HCT116 (cell line): ENCODE results near the gene FGFRL1. TPM values are rescaled to one million over a fixed set of nuclear protein-coding genes. Genes with fewer than 3 reads are reported as not detected.

ENCODE experiments used
- ATAC-seq: fragments of 200-7000 bp; cut with Tn5 transposase; 2 replicates; pipeline ENCODE4 v1.9.1; 2020; ENCODE audit warnings: mild to moderate bottlenecking, moderate library complexity
- BruUV-seq: library from RNA; stranded (reverse); fragments of 400-500 nt; replicated peaks from 2 replicates; lab custom pipeline; 2021; lab: Mats Ljungman, UMichigan
- CTCF ChIA-PET: fragments of 300-600 bp; sonication (Branson Sonifier 250); formaldehyde crosslinking; loops from one replicate; lab custom pipeline; 2021; ENCODE audit warnings: antibody characterized with exemption; lab: Charles Lee
- POLR2A ChIA-PET: fragments of 300-600, 350-600 bp; sonication (Branson Sonifier 250); formaldehyde crosslinking; loops from one replicate; lab custom pipeline; 2021; ENCODE audit warnings: antibody characterized with exemption; lab: Charles Lee
- RAD21 ChIA-PET, 2 experiments: fragments of 300-600 bp; sonication (Branson Sonifier 250); formaldehyde crosslinking; loops; one replicate each; lab custom pipeline; 2023; ENCODE audit warnings: low total read pairs in 2 of 2; ENCODE audit not compliant: uncharacterized antibody in 2 of 2, unreplicated experiment in 2 of 2, low non-redundant PET in 1 of 2; lab: Charles Lee
- DNase-seq: peaks from one replicate; pipeline ENCODE4 v3.0.0-alpha.2; 2010; ENCODE audit warnings: low read depth, low spot score
- H2AFZ ChIP-seq: fragments of 200-600 bp; shearing (Covaris generic), sonication (generic); 2 replicates; pipeline ENCODE4 v1.6.1; 2017; ENCODE audit warnings: low read depth, mixed run types, mixed read lengths, antibody characterized with exemption, low read length; ENCODE audit not compliant: poor library complexity, severe bottlenecking
- H3K27ac ChIP-seq: 2 replicates; pipeline ENCODE4 v1.5.1; 2012; ENCODE audit warnings: low read depth, low read length
- H3K27me3 ChIP-seq: fragments of 200-600 bp; sonication (generic); 2 replicates; pipeline ENCODE4 v1.6.1; 2016; ENCODE audit warnings: mixed run types, low read length, mixed read lengths; ENCODE audit not compliant: insufficient read depth
- H3K36me3 ChIP-seq, 2 experiments: fragments of 200-500 bp in 1 of 2; fragments of 200-600 bp in 1 of 2; sonication (Bioruptor generic) in 1 of 2; sonication (generic) in 1 of 2; 2 replicates each; pipeline versions ENCODE4 v1.5.1 to v1.6.1; 2014 to 2016; ENCODE audit warnings: low read length in 2 of 2, inconsistent platforms in 1 of 2, mixed read lengths in 1 of 2, mixed run types in 1 of 2; ENCODE audit not compliant: insufficient read depth in 2 of 2, control insufficient read depth in 1 of 2
- H3K4me1 ChIP-seq, 2 experiments: fragments of 200-600 bp in 1 of 2; sonication (generic) in 1 of 2; 2 replicates each; pipeline versions ENCODE4 v1.5.1 to v1.6.1; 2012 to 2017; ENCODE audit warnings: low read length in 2 of 2, inconsistent platforms in 1 of 2, mild to moderate bottlenecking in 1 of 2, mixed read lengths in 1 of 2, mixed run types in 1 of 2, moderate library complexity in 1 of 2; ENCODE audit not compliant: insufficient read depth in 2 of 2, control insufficient read depth in 1 of 2
- H3K4me2 ChIP-seq: fragments of 200-600 bp; sonication (generic); 2 replicates; pipeline ENCODE4 v1.6.1; 2017; ENCODE audit warnings: mixed run types, low read length, mixed read lengths
- H3K4me3 ChIP-seq, 2 experiments: fragments of 200-600 bp in 1 of 2; sonication (generic) in 1 of 2; replicated peaks in 1 of 2; 2 replicates each; pipeline ENCODE4 v1.5.1; 2011 to 2016; ENCODE audit warnings: low read length in 2 of 2, control low read depth in 1 of 2, low read depth in 1 of 2, mild to moderate bottlenecking in 1 of 2, mixed read lengths in 1 of 2, mixed run types in 1 of 2
- H3K79me2 ChIP-seq: fragments of 200-600 bp; sonication (generic); 2 replicates; pipeline ENCODE4 v1.6.1; 2017; ENCODE audit warnings: mild to moderate bottlenecking, mixed run types, low read length, moderate library complexity, mixed read lengths; ENCODE audit not compliant: insufficient read depth
- H3K9ac ChIP-seq: fragments of 200-600 bp; sonication (generic); 2 replicates; pipeline ENCODE4 v1.6.1; 2016; ENCODE audit warnings: low read length, mixed read lengths
- H3K9me2 ChIP-seq: fragments of 200-600 bp; sonication (generic), shearing (Covaris generic); 2 replicates; pipeline ENCODE4 v1.6.1; 2017; ENCODE audit warnings: mixed run types, mild to moderate bottlenecking, moderate library complexity; ENCODE audit not compliant: insufficient read depth
- H3K9me3 ChIP-seq, 2 experiments: fragments of 200-500 bp in 1 of 2; fragments of 200-600 bp in 1 of 2; sonication (Bioruptor generic) in 1 of 2; sonication (generic) in 1 of 2; 2 replicates each; pipeline ENCODE4 v1.6.1; 2014 to 2017; ENCODE audit warnings: low read length in 2 of 2, mixed read lengths in 2 of 2, inconsistent platforms in 1 of 2, low read depth in 1 of 2, mild to moderate bottlenecking in 1 of 2, mixed run types in 1 of 2, moderate library complexity in 1 of 2; ENCODE audit not compliant: control insufficient read depth in 1 of 2, insufficient read depth in 1 of 2
- H4K20me1 ChIP-seq: fragments of 200-600 bp; sonication (generic), shearing (Covaris generic); 2 replicates; pipeline ENCODE4 v1.6.1; 2017; ENCODE audit warnings: mixed run types, mild to moderate bottlenecking, moderate library complexity; ENCODE audit not compliant: insufficient read depth
- CTCF ChIP-seq, 3 experiments: fragments of 200-600 bp in 1 of 3; sonication (generic) in 1 of 3; IDR thresholded peaks in 2 of 3; conservative IDR thresholded peaks in 1 of 3; 2 replicates each; pipeline ENCODE4 v1.5.1; 2012 to 2017; ENCODE audit warnings: low read depth in 2 of 3, low read length in 2 of 3, antibody characterized with exemption in 1 of 3, borderline replicate concordance in 1 of 3, control low read depth in 1 of 3, mild to moderate bottlenecking in 1 of 3, mixed read lengths in 1 of 3, mixed run types in 1 of 3, moderate library complexity in 1 of 3; ENCODE audit not compliant: insufficient read depth in 1 of 3
- JUND ChIP-seq: IDR thresholded peaks from 2 replicates; pipeline ENCODE4 v1.6.1; 2012
- SIN3A ChIP-seq: IDR thresholded peaks from 2 replicates; pipeline ENCODE4 v1.6.1; 2012; ENCODE audit warnings: low read depth
- ZBTB33 ChIP-seq: IDR thresholded peaks from 2 replicates; pipeline ENCODE4 v1.6.1; 2011; ENCODE audit warnings: mild to moderate bottlenecking, low read length, moderate library complexity; ENCODE audit not compliant: insufficient replicate concordance; ENCODE audit errors: extremely low read depth
- ZFX ChIP-seq: fragments of 450-650 bp; IDR thresholded peaks from 2 replicates; pipeline ENCODE4 v1.6.1; 2017
- intact Hi-C: fragments of 100-400 bp; cut with micrococcal nuclease; formaldehyde crosslinking; loops from 2 replicates; pipeline ENCODE4 v1.10.0; 2022
- total RNA-seq: library from RNA; stranded (reverse); gene quantifications from one replicate; pipeline ENCODE4 v1.2.1, GENCODE V29; 2021; ENCODE audit not compliant: unreplicated experiment

Gene FGFRL1
- total RNA-seq, 1 experiment from 2014 or later: 91.1 TPM

- POLR2A ChIA-PET: no interaction called here
- intact Hi-C loops: no loop called here
- no peaks in the 10 kb centered on the region for H3K36me3 ChIP-seq
Observed at GRCh38 chr4:1049591-1049905, 38.1 kb downstream of the FGFRL1 start.

GRCh38 chr4:1050486-1051213, 39.2 kb downstream of the FGFRL1 start:
- H3K79me2 ChIP-seq: no peaks in the 10 kb centered on the region
- POLR2A ChIA-PET: no interaction called here
- CTCF ChIA-PET: interaction anchor here (1.3 kb wide), 1 partner anchor 23 kb away, joined by 3 read pairs; no protein-coding TSS in a partner anchor
- TF ChIP-seq ZBTB33 (no peak), ZFX (no peak), JUND (no peak), CTCF (IDR thresholded peaks at IDR 0.05 in 2 of 3, conservative IDR thresholded peaks at IDR 0.05 in 1 of 3; ENCODE audit: borderline replicate concordance in 1 of 3, insufficient read depth in 1 of 3, low read depth in 2 of 3, low read length in 2 of 3) (peak in 2 of 3 experiments; percentile 65 to 67; a peak in 4 of 6 replicates)
- DNase-seq: no peak
- H3K9me3 ChIP-seq: no peaks in the 10 kb centered on the region
- peaks cover 14% of the 10 kb centered on the region for H3K27me3 ChIP-seq
- H3K36me3 ChIP-seq: no peaks in the 10 kb centered on the region
- peaks cover 1 to 14% of the 10 kb centered on the region in 2 experiments; a peak in 3 of 4 replicates for H3K4me1 ChIP-seq
- RAD21 ChIA-PET: no interaction called here
- H3K4me3 ChIP-seq: no peak overlapping the region
- H3K9me2 ChIP-seq: no peaks in the 10 kb centered on the region
- no peak overlapping the region for H2AFZ ChIP-seq
- H4K20me1 ChIP-seq: no peaks in the 10 kb centered on the region
- no peak overlapping the region for H3K27ac ChIP-seq
- intact Hi-C loops: no loop called here
- no peak for ATAC-seq
- no TSS peak for BruUV-seq
- H3K9ac ChIP-seq: no peak overlapping the region
- H3K4me2 ChIP-seq: no peak overlapping the region

More at GRCh38 chr4:1049591-1049905, 38.1 kb downstream of the FGFRL1 start:
- no peak overlapping the region for H3K4me3 ChIP-seq
- H3K9me3 ChIP-seq: no peaks in the 10 kb centered on the region
- H3K79me2 ChIP-seq: no peaks in the 10 kb centered on the region
- no TSS peak for BruUV-seq
- peaks cover 11 to 25% of the 10 kb centered on the region in 2 experiments for H3K4me1 ChIP-seq
- H3K4me2 ChIP-seq: no peak overlapping the region
- DNase-seq (no peak), ATAC-seq (no peak)
- no peak overlapping the region for H3K27ac ChIP-seq
- peaks cover 9% of the 10 kb centered on the region for H3K27me3 ChIP-seq
- RAD21 ChIA-PET: no interaction called here
- CTCF ChIA-PET: no interaction called here
- H2AFZ ChIP-seq: no peak overlapping the region
- H4K20me1 ChIP-seq: no peaks in the 10 kb centered on the region
- no peak overlapping the region for H3K9ac ChIP-seq
- no peak for TF ChIP-seq SIN3A
- H3K9me2 ChIP-seq: no peaks in the 10 kb centered on the region
